TTC549 (cell line): Measurements from ENCODE around the gene KRT36.

Experiments
- FAIRE-seq: peaks from 2 replicates; lab custom pipeline; 2012; peaks lifted over from hg19 to GRCh38; lab: Jason Lieb, UNC

Gene KRT36

DNA sequence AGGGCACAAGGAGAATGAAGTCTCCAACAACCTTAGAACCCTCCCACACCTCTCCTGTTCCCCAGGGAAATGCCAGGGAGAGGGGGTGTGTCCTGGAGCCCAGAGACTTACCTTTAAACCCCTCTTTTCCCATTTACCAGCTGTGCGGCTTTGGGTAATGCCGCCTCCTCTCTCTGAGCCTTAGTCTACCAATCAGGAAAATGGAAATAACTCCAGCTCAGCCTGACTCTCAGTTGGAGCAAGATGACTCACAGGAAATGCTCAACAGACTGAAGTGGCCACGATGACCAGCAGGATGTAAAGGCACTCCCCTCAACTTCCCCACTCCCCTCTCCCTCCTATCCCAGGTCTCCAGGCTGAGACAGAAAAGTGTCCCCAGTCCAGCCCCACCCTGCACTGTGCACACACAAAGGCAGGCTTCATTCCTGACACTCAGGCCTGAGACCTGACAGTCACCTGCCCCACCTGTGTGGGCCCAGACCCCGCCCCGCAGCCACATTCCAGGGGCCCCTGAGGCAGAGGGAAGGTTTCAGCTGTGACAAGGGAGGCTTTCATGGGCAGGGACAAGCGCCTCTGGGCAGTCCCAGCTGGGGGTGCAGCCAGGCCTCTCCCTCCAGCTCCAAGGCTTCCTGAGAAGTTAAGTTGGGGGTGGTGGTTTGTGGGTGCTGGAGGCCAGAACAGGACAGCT lies 32.0 kb upstream of the KRT36 start:
- no peak for FAIRE-seq

GRCh38 chr17:41520821-41521521 lies 31.3 kb upstream of the KRT36 start:
- no peak for FAIRE-seq

- FAIRE-seq = no peak
Measured at GRCh38 chr17:41519501-41520224, 30.0 kb upstream of the KRT36 start.

DNA sequence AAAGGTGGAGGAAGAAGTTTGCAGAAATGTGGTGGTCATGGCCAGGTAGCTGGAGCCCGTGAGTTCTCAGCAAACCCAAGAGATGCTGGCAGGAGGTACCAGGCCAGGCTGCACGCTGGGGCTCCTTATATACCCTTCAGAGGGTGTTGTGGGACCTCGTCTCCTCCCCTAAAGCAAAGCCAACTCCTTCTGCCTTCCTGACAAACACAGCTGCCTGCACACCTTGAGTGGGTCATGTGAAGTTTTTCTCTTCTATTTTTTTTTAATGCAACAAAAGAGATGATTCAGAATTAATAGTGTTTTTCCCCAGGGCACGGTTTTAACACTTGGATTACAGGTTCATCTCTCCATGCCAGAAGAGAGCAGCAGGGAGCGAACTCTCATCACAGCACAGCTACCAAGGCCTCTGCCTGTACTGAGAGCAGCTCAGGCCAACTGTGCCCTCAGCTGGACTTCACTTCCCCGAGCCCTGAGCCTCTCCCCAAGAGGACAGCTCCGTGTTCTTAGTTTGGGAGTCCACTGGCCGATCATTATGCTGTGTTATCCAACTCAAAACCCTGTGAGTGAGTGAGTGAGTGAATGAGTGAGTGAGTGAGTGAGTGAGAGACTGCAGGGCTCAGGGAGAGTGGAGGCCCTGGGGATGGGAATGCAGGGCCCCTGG lies 29.2 kb upstream of the KRT36 start, which contains the start of gene KRT15:
TSS of gene KRT15 (minus strand) at position 102 of the 661 bp plus-strand sequence. CDS start at position 39, 63 bp downstream.
- no peak for FAIRE-seq

GRCh38 chr17:41518031-41518430 lies 28.3 kb upstream of the KRT36 start:
- FAIRE-seq = no peak

- no peak for FAIRE-seq
Measured at GRCh38 chr17:41516830-41517283, 27.1 kb upstream of the KRT36 start.

- FAIRE-seq = no peak
Measured at GRCh38 chr17:41516147-41516829, 26.6 kb upstream of the KRT36 start.

GRCh38 chr17:41513168-41513547 lies 23.4 kb upstream of the KRT36 start:
- no peak for FAIRE-seq

DNA sequence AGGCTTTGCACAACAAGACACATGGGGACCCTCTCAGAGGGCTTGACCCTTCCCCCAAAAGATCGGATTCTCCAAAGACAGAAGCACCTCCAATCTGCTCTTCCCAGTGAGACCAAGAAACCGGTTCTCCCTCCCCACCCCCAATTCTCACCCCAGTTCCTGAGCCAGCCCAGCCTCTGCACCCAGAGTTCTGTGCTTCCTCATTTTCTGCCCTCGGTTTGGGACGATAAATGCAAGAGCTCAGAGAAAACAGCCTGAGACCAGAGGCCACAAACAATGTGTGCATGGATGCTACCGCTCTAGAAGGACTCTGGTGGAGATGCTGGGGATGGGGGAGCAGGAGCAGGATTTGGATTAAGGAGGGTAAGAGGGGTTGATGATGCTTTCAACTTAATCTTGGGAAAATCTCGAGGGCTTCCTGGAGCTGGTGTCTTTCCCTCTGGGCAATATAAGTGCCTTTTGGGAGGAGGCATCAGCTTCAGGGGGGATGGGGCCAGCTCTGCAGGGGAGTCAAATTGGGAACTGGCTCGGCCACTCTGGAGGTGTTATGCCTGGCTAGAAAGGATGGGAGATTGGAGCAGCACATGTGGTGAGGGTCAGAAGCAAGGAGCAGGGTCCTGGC lies 22.9 kb upstream of the KRT36 start:
- FAIRE-seq = no peak

DNA sequence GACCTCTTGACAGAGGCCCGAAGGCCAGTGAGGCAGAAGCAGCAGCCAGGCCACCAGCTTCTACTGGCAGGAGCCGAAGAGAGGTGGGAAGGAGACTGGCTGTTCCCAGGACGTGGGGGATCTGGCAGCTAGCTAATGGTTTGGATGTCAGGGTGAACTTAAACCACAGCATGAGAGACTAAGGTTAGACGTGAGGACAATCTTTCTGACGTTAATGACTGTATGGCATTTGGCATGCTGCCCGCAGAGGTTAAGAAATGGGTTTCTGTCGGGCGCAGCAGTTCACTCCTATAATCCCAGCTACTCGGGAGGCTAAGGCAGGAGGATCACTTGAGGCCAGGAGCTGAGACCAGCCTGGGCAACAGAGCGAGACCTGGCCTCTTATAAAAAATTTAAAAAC lies 22.0 kb upstream of the KRT36 start:
- FAIRE-seq = no peak

GRCh38 chr17:41511116-41511515 lies 21.4 kb upstream of the KRT36 start:
- FAIRE-seq = no peak

GRCh38 chr17:41510251-41511065 lies 20.7 kb upstream of the KRT36 start:
- no peak for FAIRE-seq

- no peak for FAIRE-seq
Measured at GRCh38 chr17:41507315-41507880, 17.7 kb upstream of the KRT36 start.

- no peak for FAIRE-seq
Measured at GRCh38 chr17:41505809-41506767, 16.4 kb upstream of the KRT36 start.

- no peak for FAIRE-seq
Measured at GRCh38 chr17:41505007-41505808, 15.5 kb upstream of the KRT36 start, which contains the start of gene KRT13. Gene KRT13, minus strand, starts transcription at chr17:41505612. Its CDS starts 62 bp downstream, at chr17:41505550.

GRCh38 chr17:41504246-41504977 lies 14.7 kb upstream of the KRT36 start:
- FAIRE-seq = no peak

- no peak for FAIRE-seq
Measured at GRCh38 chr17:41503202-41503601, 13.5 kb upstream of the KRT36 start.
